ENCODE data around the gene CSTA.

CSTA gene, protein sequence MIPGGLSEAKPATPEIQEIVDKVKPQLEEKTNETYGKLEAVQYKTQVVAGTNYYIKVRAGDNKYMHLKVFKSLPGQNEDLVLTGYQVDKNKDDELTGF

GRCh38 chr3:122324871-122325323 is at the start of gene CSTA:
CSTA (plus strand) TSS chr3:122325248; CDS start chr3:122325293, 45 bp downstream.
- Histone ChIP-seq H3K4me3 (ENCODE audit: low read depth, low read length) (no peak within 1 kb of the TSS), H3K9me3 (ENCODE audit: control insufficient read depth, low read length) (no peaks in the 10 kb centered on the region), H3K4me2 (ENCODE audit: low read length) (no peak within 1 kb of the TSS), H3K4me1 (peaks cover 3% of the 10 kb centered on the region), H3K9ac (no peak within 1 kb of the TSS), H3K27me3 (ENCODE audit: control insufficient read depth, insufficient read depth, low read length) (no peaks in the 10 kb centered on the region), H3K79me2 (no peaks in the 10 kb centered on the region), H2AFZ (peak within 1 kb of the TSS; percentile 58), H3K36me3 (ENCODE audit: control insufficient read depth, insufficient read depth, low read length) (no peaks in the 10 kb centered on the region), H3K27ac (no peak within 1 kb of the TSS)
- no peak for TF ChIP-seq CTCF (IDR thresholded peaks at IDR 0.05)

DNA sequence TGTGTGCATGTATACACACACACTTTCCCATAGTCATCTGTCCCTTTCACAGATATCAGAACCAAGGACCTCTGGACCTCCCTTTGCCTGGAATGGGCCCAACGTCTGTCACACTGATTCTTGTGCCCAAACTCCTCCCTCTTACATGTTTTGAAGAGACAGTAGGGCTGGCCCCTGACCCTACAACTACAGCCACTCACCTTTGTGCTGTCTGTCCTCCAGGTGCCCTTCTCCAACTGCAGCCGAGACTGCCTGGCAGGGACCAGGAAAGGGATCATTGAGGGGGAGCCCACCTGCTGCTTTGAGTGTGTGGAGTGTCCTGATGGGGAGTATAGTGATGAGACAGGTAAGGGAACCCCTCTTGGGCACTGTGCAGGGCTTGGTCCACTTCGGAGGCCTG is 43.2 kb upstream of the CSTA start:
- no peak for TF ChIP-seq CTCF (IDR thresholded peaks at IDR 0.05)
- Histone ChIP-seq H3K36me3 (ENCODE audit: control insufficient read depth, insufficient read depth, low read length) (no peaks in the 10 kb centered on the region), H3K79me2 (peaks cover 3% of the 10 kb centered on the region), H3K27me3 (ENCODE audit: control insufficient read depth, insufficient read depth, low read length) (no peaks in the 10 kb centered on the region), H3K4me1 (peaks cover 41% of the 10 kb centered on the region), H3K4me3 (ENCODE audit: low read depth, low read length) (no peak overlapping the region), H3K9me3 (ENCODE audit: control insufficient read depth, low read length) (no peaks in the 10 kb centered on the region), H3K27ac (peak overlapping the region; percentile 66), H3K9ac (no peak overlapping the region), H3K4me2 (ENCODE audit: low read length) (no peak overlapping the region), H2AFZ (no peak overlapping the region)

- Histone ChIP-seq H2AFZ (no peak overlapping the region), H3K9me3 (ENCODE audit: control insufficient read depth, low read length) (no peaks in the 10 kb centered on the region), H3K27me3 (ENCODE audit: control insufficient read depth, insufficient read depth, low read length) (no peaks in the 10 kb centered on the region), H3K4me2 (ENCODE audit: low read length) (no peak overlapping the region), H3K4me3 (ENCODE audit: low read depth, low read length) (no peak overlapping the region), H3K27ac (peak overlapping the region; percentile 66), H3K36me3 (ENCODE audit: control insufficient read depth, insufficient read depth, low read length) (no peaks in the 10 kb centered on the region), H3K9ac (no peak overlapping the region), H3K79me2 (peaks cover 2% of the 10 kb centered on the region), H3K4me1 (peaks cover 54% of the 10 kb centered on the region)
- TF ChIP-seq CTCF (IDR thresholded peaks at IDR 0.05), result no peak
Observed at GRCh38 chr3:122283796-122284445, 41.1 kb upstream of the CSTA start.

- Histone ChIP-seq H3K36me3 (ENCODE audit: control insufficient read depth, insufficient read depth, low read length) (no peaks in the 10 kb centered on the region), H3K9me3 (ENCODE audit: control insufficient read depth, low read length) (no peaks in the 10 kb centered on the region), H3K79me2 (no peaks in the 10 kb centered on the region), H3K9ac (no peak overlapping the region), H3K4me1 (peaks cover 50% of the 10 kb centered on the region), H2AFZ (no peak overlapping the region), H3K4me3 (ENCODE audit: low read depth, low read length) (no peak overlapping the region), H3K4me2 (ENCODE audit: low read length) (no peak overlapping the region), H3K27me3 (ENCODE audit: control insufficient read depth, insufficient read depth, low read length) (no peaks in the 10 kb centered on the region), H3K27ac (peak overlapping the region; percentile 66)
- TF ChIP-seq CTCF (IDR thresholded peaks at IDR 0.05), result no peak
Observed at GRCh38 chr3:122284486-122284885, 40.6 kb upstream of the CSTA start.

GRCh38 chr3:122294359-122294758 is 30.7 kb upstream of the CSTA start:
- Histone ChIP-seq H3K9me3 (ENCODE audit: control insufficient read depth, low read length) (no peaks in the 10 kb centered on the region), H3K9ac (no peak overlapping the region), H3K4me2 (ENCODE audit: low read length) (no peak overlapping the region), H3K36me3 (ENCODE audit: control insufficient read depth, insufficient read depth, low read length) (no peaks in the 10 kb centered on the region), H2AFZ (no peak overlapping the region), H3K4me1 (peaks cover 16% of the 10 kb centered on the region), H3K4me3 (ENCODE audit: low read depth, low read length) (no peak overlapping the region), H3K27ac (peak overlapping the region; percentile 56), H3K79me2 (no peaks in the 10 kb centered on the region), H3K27me3 (ENCODE audit: control insufficient read depth, insufficient read depth, low read length) (no peaks in the 10 kb centered on the region)
- TF ChIP-seq CTCF (IDR thresholded peaks at IDR 0.05), result no peak
